Measurements from ENCODE around the gene DEDD.

DEDD gene

GRCh38 chr1:161132410-161133219 lies at the start of gene DEDD:
Gene DEDD (minus strand): TSS chr1:161132667. CDS start chr1:161124462, 8,205 bp downstream.
- DNase-seq (ENCODE audit: low read depth), result peak; percentile 97

GRCh38 chr1:161182214-161182613 lies 49.7 kb upstream of the DEDD start:
- DNase-seq (ENCODE audit: low read depth), result peak; percentile 89

DNA sequence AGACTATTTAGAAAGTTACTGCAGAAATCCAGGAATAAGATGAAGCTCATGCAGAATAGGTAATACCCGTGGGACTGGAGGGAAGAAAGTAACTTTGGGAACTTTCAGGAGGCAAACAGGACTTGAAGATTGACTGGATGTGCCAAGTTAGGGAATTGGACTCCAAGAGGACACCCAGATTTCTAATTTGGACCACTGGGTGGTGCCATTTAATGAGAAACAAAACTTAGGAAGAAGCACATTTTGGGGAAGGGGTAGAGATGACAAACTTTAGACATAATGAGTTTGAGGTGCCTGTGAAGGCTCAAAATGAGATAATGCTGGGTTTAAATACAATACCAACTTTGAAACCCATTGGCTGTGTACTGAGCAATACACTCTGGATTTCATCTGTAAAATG lies 48.2 kb upstream of the DEDD start:
- DNase-seq (ENCODE audit: low read depth), result peak; percentile 44

GRCh38 chr1:161179698-161180097 lies 47.2 kb upstream of the DEDD start:
- DNase-seq (ENCODE audit: low read depth), result no peak

DNA sequence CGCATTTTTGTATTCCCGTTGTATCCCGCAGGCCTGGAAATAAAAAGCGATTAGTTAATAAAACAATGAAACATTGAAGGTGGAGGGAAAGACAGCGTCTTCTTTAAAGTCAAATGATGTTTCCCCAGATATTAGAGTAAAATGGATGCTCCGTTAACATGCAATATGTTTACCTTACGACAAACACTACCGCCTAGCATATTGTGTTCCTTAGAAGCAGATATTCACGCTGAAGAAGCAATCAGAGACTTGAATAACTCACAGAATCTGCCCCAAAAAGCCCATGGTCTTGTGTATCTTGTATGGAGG lies 45.4 kb upstream of the DEDD start:
- no peak for DNase-seq (ENCODE audit: low read depth)

DNA sequence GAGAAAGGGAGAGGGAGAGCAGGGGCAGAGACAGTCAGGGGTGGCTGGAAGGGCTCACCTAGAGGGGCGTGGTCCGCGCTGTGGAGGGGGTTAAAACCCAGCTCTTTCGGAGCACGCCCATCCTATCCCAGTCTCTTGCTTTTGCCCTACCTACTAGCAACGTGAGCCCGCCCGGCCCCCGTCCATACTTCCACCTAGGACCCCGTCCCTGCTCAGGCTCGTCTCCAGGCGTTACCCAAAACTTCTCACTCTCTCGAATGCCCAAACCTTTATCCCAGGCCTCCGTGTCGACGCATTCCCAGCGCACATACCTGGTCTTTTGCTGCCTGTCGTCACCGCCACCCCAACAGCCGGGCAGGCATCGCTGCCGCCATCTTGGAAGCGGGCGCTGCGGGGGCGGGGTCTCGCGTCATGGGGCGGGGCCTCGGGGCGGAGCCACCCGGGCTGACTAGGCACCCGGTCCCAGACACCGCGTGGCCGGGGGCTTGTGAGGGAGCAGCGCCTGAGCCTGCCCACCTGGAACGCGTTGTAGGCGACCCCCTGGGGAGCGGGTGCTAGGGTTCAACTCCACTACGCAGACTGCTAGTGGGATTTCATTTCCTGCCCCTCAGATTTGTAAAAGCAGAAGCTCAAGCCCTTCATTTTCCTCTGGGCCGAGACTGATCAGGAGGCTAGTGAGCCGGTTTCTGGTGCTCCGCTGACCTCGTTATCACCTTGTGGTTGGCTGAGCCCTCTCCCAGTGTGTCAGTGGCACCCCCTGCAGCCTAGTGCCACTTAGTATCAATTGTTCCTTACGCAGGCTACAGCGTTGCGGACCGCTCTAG lies 44.9 kb upstream of the DEDD start, which contains the start of gene B4GALT3:
B4GALT3 (minus strand) TSS at position 396 of the 824 bp plus-strand sequence. CDS start 1,447 bp downstream, outside the sequence.
- peak; percentile 82 for DNase-seq (ENCODE audit: low read depth)

DNA sequence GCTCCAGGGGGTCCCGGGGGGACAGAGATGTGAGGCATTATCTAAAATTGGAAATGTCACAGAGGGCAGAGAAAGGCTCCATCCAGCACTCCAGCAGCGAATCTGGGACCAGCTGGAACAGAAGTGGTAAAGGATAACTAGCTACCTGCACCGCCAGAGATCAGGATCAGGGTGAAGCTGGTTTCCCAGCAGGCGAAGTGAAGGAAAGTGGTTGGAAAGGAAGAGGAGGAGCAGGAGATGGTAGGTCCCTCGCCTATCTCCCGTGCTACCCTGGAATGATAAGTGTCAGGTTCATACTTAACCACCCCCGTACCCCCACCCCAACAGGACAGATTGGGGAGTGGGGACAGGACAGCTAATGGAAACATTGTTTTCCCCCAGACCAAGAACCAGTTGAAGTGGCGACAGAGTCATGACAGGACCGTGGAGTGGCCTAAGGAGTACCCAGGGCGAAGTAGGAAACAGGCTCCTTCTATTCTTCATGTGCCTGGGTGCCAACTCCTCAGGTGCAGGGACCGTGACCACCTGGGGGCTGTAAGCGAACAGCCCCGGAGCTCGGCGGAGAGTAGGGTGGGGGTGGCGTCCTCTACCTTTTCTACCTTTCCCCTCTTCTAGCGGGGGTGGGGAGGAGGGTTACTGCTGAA lies 44.1 kb upstream of the DEDD start:
- DNase-seq (ENCODE audit: low read depth), result peak; percentile 17

DNA sequence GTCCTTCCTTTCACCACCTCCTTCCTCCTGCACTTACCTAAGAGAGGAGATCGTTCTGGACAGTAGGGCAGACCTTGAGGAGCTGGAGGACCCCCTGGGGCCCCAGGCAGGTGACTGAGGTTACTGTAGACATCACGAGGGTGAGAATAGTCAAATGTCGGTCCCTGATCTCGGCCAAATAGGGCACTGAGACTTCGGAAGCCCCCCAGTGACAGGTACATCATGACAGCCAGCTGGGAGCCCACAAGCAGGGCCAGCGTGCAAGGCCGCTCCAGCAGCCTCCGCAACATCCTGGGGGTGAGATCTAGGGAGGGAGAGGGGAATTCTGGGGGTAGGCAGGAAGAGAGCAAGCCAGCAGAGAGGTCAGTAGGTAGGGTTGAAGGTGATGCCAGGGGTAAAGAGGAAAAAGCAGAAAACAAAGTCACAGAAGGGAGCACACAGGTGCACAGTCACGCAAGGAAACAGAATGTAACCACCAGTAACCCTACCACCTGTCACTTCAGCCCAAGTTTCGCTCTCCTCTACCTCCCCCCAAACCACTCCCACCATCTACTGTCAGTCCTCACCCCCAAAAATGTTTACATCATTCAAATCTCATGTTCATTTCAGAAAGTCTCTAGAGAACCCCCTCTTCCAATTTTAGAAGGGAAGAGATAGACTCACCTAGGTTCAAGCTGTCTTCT lies 43.4 kb upstream of the DEDD start:
- DNase-seq (ENCODE audit: low read depth), result no peak

- DNase-seq (ENCODE audit: low read depth), result no peak
These were observed 42.4 kb upstream of the DEDD start for GRCh38 chr1:161174911-161175310.

GRCh38 chr1:161173711-161174110 lies 41.2 kb upstream of the DEDD start:
- DNase-seq (ENCODE audit: low read depth), result no peak

GRCh38 chr1:161172776-161173376 lies 40.4 kb upstream of the DEDD start:
- DNase-seq (ENCODE audit: low read depth), result peak; percentile 77

GRCh38 chr1:161172349-161172748 lies 39.9 kb upstream of the DEDD start:
- no peak for DNase-seq (ENCODE audit: low read depth)

GRCh38 chr1:161171696-161172095 lies 39.2 kb upstream of the DEDD start:
- DNase-seq (ENCODE audit: low read depth), result no peak

GRCh38 chr1:161171191-161171590 lies 38.7 kb upstream of the DEDD start:
- peak; percentile 17 for DNase-seq (ENCODE audit: low read depth)

- DNase-seq (ENCODE audit: low read depth), result no peak
These were observed 36.4 kb upstream of the DEDD start for GRCh38 chr1:161168906-161169305.

GRCh38 chr1:161166669-161167548 lies 34.4 kb upstream of the DEDD start:
- peak; percentile 52 for DNase-seq (ENCODE audit: low read depth)

- DNase-seq (ENCODE audit: low read depth), result peak; percentile 99
These were observed 33.5 kb upstream of the DEDD start, which contains the start of gene PPOX for GRCh38 chr1:161165742-161166668. Gene PPOX (plus strand): TSS chr1:161166426. CDS start chr1:161166848, 422 bp downstream.

GRCh38 chr1:161164901-161165610 lies 32.6 kb upstream of the DEDD start:
- no peak for DNase-seq (ENCODE audit: low read depth)

GRCh38 chr1:161163793-161164192 lies 31.3 kb upstream of the DEDD start:
- DNase-seq (ENCODE audit: low read depth), result no peak
